GM19193 (cell line): ENCODE data around the gene RORC.

Experiments
- POLR2A ChIP-seq: IDR thresholded peaks from 4 replicates; pipeline ENCODE4 v1.6.1; 2011; ENCODE audit not compliant: insufficient read depth, insufficient read length; ENCODE audit errors: extremely low read depth

Gene RORC

DNA sequence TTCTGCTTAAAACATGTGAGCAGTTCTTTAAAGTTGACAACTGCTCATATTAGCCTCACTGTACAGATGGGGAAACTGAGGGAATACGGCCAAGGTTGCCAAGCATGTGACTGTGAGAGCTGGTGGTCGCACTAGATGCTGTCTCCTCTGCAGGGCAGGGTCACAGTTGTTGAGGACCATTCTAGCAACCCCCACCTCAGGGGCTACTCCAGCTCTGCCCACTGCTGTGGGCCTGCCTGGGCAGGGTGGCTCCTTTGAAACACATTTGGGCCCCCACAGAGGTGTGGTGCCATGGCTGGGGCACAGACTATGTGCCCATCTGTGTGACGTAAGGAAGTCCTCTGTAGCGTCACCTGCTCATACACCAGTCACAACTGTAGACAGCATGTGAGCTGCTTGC is 21.1 kb upstream of the RORC start:
- no peak for TF ChIP-seq POLR2A

- TF ChIP-seq POLR2A = no peak
These were observed 20.3 kb upstream of the RORC start for GRCh38 chr1:151851886-151852285.

- TF ChIP-seq POLR2A = no peak
These were observed 18.3 kb upstream of the RORC start for GRCh38 chr1:151849871-151850270.

DNA sequence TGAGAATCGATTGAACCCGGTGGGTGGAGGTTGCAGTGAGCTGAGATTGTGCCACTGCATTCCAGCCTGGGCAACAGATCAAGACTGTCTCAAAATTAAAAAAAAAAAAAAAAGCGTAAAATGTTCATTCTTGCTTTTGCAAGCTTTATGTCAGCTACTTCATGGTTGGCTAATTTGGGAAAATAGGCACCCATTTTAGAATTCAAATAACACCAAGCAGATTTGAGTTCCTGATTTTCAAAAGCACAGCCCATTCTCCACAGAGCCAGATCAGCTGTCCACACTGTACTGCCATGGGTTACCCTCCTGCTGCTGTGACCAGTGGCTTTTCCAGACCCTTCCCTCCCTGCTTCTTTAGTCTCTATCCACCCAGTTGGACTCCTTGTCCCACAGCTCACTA is 17.5 kb upstream of the RORC start:
- no peak for TF ChIP-seq POLR2A

- no peak for TF ChIP-seq POLR2A
These were observed 16.4 kb upstream of the RORC start for GRCh38 chr1:151847867-151848596.

DNA sequence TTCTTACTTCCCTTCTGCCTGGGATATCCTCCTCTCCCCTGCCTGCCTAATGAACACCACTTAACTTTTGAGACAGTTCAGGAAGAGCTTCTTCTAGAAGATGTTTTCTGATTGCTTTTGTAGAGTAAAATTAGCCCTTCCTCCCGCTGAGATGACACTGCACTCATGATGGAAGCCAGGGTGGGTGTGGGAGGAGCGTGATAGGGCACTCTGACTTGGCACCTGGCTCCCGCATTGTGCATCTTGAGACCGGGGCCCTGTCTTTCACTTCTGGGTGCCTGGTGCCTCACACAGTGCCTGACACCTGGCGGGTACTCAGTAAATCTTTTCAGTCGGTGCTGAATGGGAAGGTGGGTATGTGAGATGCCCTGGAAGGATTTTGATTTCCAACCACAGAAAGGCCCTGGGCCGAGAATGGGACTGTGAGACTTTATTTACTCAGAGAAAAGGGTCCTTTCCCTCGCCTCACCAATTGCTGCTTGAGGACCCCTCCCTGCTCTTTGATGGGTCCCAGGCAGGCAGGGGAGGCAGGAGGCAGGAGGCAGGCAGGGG is 15.2 kb upstream of the RORC start:
- no peak for TF ChIP-seq POLR2A

- TF ChIP-seq POLR2A = no peak
These were observed 14.5 kb upstream of the RORC start for GRCh38 chr1:151846062-151846568.

DNA sequence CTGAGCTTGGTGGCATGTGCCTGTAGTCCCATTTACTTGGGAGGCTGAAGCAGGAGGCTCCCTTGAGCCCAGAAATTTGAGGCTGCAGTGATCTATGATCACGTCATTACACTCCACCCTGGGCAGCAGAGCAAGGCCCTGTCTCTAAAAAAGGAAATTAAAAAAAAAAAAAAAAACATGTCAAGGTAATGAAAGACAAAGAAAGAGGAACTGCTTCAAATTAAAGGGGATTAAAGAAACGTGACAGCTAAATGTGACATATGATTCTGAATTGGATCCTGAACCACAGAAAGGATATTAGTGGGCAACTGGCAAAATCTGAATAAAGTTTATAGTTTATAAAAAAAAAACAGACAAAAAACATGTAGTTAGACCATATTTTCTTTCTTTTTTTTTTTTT is 11.8 kb upstream of the RORC start:
- no peak for TF ChIP-seq POLR2A

DNA sequence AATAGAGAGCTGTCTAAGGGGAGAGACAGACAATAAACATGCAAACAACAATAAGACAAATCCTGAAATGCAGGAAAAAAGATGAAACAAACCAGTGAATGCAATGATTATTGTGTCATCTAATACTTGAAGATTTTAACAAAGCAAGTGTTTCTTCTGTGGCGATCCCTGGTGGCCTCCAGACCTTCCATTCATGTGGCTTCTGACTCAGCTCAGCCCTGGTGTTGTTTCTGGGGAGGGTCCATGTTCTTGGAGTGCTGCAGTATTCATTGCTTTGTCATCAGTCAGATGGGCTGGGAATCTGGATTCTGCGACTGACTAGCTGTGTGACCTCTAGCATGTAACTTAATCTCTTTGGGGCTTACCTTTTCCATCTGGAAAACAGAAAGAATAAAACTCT is 9.5 kb upstream of the RORC start:
- TF ChIP-seq POLR2A = no peak

DNA sequence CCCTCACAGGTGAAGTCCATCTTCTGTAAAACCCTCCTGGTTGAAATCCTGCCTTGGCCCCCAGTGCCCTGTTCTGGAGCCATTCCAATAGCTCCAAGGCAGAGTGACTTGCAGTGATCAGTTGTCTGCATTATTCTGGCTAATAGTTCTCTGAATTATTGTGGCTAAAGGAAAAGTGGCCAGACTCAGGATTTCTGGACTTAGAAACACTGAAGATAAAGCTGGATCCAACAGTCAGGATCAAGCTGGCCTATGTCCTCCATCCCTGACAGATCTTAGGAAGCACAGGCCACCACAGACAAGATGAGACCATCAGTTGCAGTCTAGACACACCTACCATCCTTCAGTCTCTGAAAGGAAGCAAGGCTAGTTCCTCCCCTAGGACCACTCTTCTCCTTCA is 8.8 kb upstream of the RORC start:
- TF ChIP-seq POLR2A = no peak

DNA sequence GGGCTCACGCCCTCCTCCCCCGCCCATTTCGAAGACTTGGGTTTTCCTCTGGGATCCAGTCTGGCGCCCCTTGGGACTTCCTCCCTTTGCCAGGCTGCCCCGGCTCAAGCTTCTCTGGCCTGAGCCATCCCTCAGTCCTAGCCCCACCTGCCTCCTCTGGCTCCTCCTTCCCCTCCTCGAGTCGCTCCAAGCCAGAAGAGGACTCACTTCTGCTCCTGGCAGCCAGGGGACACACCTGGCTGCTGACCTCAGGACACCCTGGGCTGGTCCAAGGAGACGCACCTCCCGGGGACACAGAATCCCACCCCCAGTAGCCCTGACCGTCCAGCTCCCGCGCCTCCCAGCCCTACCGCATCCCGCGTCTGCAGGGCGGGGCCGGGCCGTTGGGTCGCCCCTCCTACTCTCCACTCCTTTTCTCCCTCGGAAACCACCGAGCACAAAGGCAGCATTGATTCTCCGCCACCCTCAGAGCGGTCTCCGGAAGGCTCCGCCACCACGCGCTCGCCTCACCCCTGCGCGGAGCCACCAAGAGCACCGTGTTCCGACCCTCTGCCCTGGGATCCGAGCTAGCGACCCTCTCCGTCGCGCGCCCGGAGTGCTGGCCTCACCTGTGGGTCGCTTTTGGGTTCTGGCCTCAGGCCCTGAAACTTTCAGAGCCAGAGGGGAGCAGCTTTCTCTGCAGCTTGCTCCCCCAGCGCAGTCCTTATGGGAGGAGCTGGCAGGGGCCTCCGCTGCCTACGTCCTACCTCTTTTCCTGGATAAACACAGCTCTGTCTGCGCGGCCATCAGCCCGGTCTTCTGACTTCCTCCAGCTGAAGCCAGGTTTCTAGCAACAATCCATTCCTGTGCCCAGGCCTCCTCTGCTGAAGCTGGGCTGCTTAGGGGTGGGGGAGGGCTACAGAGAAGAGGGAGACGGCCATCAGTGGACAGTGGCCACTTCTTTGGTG is 8.1 kb upstream of the RORC start, which contains the start of gene C2CD4D:
Gene C2CD4D (minus strand): TSS at position 364 of the 947 bp plus-strand sequence. CDS start 831 bp downstream, outside the sequence.
- TF ChIP-seq POLR2A = peak; percentile 37

DNA sequence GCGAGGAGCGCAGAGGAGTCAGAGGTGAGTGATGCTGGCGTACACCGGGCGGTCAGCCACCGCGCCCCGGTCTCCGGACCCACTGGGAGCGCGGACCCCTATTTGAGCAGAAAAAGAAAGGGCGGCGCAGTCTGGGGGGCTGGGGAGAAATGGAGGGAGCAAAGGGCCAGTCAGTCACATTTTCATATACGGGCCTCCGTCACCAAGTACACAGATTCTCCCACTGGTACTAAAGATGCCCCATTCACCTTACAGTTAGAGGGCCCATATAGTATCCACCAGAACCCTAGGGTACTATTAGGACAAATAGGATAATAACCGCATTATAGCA is 7.4 kb upstream of the RORC start:
- TF ChIP-seq POLR2A = no peak

GRCh38 chr1:151838222-151839081 is 6.8 kb upstream of the RORC start:
- TF ChIP-seq POLR2A = no peak

DNA sequence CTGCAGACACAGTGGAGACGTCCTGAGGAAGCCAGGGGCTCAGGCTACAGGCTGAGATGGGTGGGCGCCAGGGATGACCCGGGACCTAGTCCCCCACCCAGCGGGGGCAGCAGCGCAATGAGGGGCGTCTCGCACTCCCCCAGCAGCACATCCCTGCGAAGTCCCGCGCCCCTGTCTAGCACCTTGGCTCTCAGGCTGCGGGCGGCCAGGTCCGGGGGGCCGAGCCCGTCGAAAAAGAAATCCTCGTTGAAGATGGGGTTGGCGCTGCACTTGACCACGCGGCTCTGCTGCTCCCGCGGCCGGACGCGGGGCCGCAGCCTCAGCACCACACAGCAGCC is 6.3 kb upstream of the RORC start:
- no peak for TF ChIP-seq POLR2A

DNA sequence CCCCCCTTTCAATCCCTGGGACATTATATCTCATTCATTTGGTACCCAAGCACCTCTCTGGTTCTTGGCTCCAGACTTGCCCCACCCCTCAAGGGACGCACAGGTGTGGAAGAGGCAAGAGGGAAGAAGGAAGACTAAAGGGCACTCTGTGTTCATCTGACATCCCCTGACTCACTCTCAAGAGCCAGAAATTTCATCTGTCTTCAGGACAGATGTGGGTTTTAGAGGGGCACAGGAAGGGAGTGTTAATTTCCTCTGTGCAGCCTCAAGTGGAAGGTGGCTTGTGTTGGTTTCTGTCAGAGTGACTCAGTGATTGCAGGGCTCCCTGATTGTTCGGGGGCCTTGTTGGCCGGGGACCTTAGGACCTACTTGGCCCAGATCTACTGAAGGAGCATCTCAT is 5.6 kb upstream of the RORC start:
- no peak for TF ChIP-seq POLR2A
